HUES6 (cell line): ENCODE results near the gene ARMC6.
A peak's percentile ranks its signal among the peaks of the same experiment; 100 is the strongest.

Experiments
- H3K27ac ChIP-seq: 2 replicates; pipeline ENCODE4 v1.7.0; 2013; ENCODE audit warnings: low read depth, mild to moderate bottlenecking, low read length, inconsistent platforms
- H3K27me3 ChIP-seq: 2 replicates; pipeline ENCODE4 v1.6.1; 2013; ENCODE audit warnings: low read length; ENCODE audit not compliant: control insufficient read depth, insufficient read depth
- H3K36me3 ChIP-seq: 2 replicates; pipeline ENCODE4 v1.6.1; 2013; ENCODE audit warnings: low read length; ENCODE audit not compliant: control insufficient read depth, insufficient read depth
- H3K4me1 ChIP-seq: 2 replicates; pipeline ENCODE4 v1.6.1; 2013; ENCODE audit warnings: low read length; ENCODE audit not compliant: control insufficient read depth, insufficient read depth
- H3K4me3 ChIP-seq: 2 replicates; pipeline ENCODE4 v1.5.1; 2013; ENCODE audit warnings: low read depth, low read length
- H3K9ac ChIP-seq: one replicate; pipeline ENCODE4 v1.6.1; 2013; ENCODE audit warnings: mild to moderate bottlenecking, low read length
- H3K9me3 ChIP-seq: 2 replicates; pipeline ENCODE4 v1.6.1; 2013; ENCODE audit warnings: low read depth, low read length; ENCODE audit not compliant: control insufficient read depth, insufficient read depth

The ARMC6 gene

DNA sequence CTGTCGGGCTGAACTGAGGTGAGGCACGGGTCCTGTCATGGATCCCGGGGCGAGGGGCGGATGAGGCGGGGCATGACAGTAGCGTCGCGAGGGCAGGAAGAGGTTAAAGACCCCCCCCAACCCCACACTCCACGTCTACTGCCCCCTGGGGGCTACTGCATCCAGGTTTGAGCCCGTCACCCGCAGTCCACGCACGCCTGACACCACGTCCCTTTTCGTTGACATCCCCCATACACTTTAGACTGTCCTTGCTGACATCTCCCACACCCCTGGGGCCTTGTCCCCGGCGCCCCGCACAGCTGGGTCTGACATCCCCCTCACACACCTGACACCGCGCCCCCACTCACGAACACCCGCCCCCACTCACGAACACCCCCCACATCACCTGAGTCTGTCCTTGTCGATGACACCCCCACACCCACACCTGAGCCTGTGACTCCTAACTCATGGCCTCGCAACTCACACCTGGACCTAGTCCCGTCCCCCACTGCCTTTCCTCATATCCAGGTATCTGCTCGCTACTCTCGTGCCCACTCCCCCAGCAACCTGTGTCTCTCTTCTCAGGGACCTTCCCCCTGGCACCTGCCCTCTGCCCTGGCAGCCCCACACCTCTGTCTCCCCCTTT is 30.8 kb downstream of the ARMC6 start:
- Histone ChIP-seq H3K36me3 (peaks cover 10% of the 10 kb centered on the region; the same call in 1 of the 2 replicates), H3K9me3 (no peaks in the 10 kb centered on the region), H3K27ac (no peak overlapping the region), H3K4me3 (peak overlapping the region; percentile 63), H3K9ac (no peak overlapping the region), H3K4me1 (peaks cover 23% of the 10 kb centered on the region), H3K27me3 (peaks cover 29% of the 10 kb centered on the region)

DNA sequence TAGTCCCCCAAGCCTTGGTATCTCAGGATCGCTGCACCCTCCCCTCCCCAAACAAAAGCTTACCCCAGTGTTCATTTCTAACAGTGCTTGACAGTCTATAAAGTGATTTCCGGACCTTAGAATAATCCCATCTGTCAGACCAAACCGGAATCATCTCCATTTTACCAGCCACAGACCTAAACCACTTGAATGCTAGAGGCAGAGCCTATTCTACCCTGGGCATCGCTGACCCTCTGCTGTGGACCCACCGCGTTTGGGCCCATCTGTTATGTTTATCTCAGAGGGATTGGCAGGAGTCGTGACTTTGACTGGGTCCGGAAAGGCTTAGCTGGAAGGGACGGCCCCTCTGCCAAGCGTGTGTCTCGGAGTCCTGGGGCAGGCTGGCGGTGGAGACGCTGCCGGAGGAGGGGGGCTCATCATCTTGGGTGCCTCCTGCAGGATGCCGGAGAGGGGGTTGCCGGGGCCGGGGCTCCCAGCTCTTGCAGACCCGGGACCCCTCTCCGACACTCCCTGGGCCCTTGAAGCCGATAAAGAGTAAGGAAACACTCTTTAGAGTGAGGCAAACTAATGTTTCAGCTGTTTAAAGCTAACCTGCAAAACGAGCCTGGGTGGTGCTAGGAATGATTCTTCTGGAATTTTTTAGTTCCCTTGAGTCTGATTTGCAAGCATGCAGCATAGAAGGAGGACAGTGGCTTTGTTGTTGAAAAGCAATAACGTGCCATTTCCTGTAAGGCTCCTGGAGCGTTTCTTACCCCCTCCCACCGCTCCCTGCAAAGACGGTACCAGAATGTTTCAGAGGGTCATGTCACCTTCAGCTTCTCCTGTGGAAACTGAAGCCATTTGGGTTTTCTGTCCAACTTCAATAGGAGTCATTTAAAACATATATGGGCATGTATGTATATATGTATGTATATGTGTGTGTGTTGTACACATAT is 31.7 kb downstream of the ARMC6 start:
- H3K27ac ChIP-seq = no peak overlapping the region
- 0 out of 2 replicates have a peak, but pooled peaks cover 2% of the 10 kb centered on the region for H3K36me3 ChIP-seq
- peaks cover 32% of the 10 kb centered on the region for H3K27me3 ChIP-seq
- H3K4me3 ChIP-seq = peak overlapping the region; percentile 63
- peaks cover 23% of the 10 kb centered on the region for H3K4me1 ChIP-seq
- no peak overlapping the region for H3K9ac ChIP-seq
- H3K9me3 ChIP-seq = no peaks in the 10 kb centered on the region

DNA sequence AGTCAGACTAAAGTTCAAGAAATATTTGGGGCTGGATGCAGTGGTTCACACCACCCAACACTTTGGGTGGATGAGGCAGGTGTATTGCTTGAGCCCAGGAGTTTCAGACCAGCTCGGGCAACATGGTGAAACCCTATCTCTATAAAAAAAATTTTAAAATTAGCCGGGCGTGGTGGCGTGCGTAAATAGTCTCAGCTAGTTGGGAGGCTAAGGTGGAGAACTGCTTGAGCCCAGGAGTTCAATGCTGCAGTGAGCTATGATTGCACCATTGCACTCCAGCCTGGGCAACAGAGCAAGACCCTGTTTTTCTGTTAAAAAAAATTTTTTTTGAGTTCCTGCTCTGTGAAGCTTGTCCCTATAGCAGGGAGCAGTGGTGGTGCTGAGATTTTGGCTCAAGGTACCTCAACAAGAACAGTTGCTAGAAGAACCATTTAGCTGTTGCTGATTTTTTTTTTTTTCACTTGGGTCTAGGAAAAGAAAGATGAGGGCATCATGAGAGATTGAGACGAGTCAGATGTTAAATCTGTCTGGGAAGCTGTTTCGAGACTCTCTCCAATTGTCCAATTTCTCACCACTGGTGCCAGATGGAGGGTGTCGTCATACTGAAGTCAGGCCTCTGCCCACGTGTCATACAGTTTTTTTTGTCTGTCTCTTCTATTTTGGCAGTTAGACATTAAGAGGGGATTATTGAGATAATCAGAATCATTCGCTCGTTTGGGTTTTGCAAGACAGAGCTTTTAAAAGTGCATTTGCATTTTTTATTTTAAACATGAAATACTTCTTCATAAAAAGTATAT is 34.1 kb downstream of the ARMC6 start:
- no peak overlapping the region for H3K4me3 ChIP-seq
- H3K9me3 ChIP-seq = no peaks in the 10 kb centered on the region
- peaks cover 18% of the 10 kb centered on the region for H3K4me1 ChIP-seq
- no peak overlapping the region for H3K27ac ChIP-seq
- H3K9ac ChIP-seq = no peak overlapping the region
- H3K36me3 ChIP-seq = no peaks in the 10 kb centered on the region
- peaks cover 37% of the 10 kb centered on the region for H3K27me3 ChIP-seq

DNA sequence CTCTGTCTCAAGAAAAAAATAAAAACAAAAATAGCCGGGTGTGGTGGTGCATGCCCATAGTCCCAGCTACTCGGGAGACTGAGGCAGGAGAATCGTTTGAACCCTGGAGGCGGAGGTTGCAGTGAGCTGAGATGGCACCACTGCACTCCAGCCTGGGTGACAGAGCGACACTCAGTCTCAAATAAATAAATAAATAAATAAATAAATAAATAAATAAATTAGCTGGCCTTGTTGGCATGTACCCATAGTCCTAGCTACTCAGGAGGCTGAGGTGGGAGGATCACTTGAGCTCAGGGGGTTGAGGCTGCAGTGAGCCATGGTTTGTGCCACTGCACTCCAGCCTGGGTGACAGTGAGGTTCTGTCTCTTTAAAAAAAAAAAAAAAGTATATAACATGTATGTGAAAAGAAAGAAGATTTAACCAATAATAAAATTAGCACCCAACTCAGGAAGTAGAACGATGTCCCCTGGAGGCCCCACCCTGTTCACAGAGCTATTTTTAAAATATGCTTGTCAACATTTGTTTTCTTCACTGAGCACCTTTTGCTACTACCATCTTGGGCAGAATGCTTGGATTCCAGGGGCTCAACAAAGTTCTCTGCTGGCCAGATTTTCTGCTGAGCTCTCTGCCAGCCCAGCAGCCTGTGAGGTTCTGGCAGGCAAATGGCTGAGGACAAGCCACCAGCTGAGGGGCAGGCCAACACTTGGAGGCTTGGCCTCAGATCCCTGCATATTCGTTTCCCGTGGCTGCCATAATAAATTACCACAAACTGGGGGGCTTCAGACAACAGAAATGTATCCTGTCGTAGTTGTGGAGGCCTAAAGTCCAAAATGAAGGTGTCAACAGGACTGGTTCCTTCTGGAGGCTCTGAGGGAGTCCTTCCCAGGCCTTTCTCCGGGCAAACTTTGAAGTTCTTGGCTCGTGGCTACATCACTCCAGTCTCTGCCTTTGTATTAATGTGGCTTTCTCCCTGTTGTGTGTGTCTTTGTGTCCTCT is 35.6 kb downstream of the ARMC6 start:
- Histone ChIP-seq H3K4me1 (peaks cover 15% of the 10 kb centered on the region), H3K9ac (no peak overlapping the region), H3K27ac (no peak overlapping the region), H3K36me3 (no peaks in the 10 kb centered on the region), H3K9me3 (no peaks in the 10 kb centered on the region), H3K27me3 (peaks cover 37% of the 10 kb centered on the region), H3K4me3 (no peak overlapping the region)

DNA sequence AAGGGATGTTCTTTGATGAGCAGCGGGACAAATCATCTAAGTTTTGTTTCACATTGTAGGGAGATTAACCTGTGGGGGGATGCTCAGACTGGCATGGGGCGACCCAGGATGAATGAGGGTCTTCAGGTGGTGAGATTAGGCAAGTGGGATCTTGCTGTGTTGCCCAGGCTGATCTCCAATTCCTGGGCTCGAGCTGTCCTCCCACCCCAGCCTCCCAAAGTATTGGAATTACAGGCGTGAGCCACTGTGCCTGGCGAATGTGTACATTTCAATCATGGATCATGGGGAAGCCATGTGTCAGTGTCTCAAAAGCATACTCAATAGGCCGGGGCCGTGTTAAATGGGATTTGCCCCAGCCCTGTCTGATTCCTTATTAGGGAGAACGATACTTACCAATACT is 38.5 kb downstream of the ARMC6 start:
- H3K9ac ChIP-seq = no peak overlapping the region
- H3K27me3 ChIP-seq = peaks cover 25% of the 10 kb centered on the region
- H3K36me3 ChIP-seq = no peaks in the 10 kb centered on the region
- no peak overlapping the region for H3K4me3 ChIP-seq
- H3K9me3 ChIP-seq = no peaks in the 10 kb centered on the region
- H3K4me1 ChIP-seq = no peaks in the 10 kb centered on the region
- no peak overlapping the region for H3K27ac ChIP-seq

DNA sequence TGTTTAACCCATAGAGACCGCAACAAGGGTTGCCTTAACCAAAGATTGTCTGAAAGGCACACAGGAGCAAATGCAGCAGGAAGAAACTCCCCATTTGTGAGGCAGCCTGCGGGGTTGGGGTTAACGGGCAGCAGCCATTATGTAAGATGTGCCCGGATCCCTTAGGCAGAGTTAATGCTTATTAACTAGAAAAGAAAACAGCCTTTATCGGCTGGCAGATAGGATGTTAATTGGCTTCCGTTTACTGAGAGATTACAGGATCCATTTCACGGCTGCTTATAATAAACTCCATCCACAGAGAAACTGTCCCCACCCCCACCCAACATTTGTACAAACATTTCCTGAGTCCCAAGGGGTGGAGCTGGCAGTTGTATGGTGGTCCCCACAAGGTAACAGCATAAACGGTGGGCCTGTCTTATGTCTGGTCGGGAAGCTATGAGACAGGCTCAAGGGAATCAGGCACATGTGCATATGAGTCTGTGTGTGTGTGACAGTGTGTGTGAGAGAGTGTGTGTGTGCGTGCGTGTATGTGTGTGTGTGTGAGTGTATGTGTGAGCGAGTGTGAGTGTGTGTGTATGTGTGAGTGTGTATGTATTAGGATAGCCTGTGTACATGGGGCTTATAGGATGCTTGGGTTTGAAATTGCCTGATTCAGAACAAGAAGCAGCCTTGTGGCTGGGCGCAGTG is 40.9 kb downstream of the ARMC6 start:
- H3K27me3 ChIP-seq = peaks cover 14% of the 10 kb centered on the region; the same call in 1 of the 2 replicates
- H3K9ac ChIP-seq = no peak overlapping the region
- no peaks in the 10 kb centered on the region for H3K9me3 ChIP-seq
- no peaks in the 10 kb centered on the region for H3K4me1 ChIP-seq
- H3K4me3 ChIP-seq = no peak overlapping the region
- H3K27ac ChIP-seq = no peak overlapping the region
- no peaks in the 10 kb centered on the region for H3K36me3 ChIP-seq

DNA sequence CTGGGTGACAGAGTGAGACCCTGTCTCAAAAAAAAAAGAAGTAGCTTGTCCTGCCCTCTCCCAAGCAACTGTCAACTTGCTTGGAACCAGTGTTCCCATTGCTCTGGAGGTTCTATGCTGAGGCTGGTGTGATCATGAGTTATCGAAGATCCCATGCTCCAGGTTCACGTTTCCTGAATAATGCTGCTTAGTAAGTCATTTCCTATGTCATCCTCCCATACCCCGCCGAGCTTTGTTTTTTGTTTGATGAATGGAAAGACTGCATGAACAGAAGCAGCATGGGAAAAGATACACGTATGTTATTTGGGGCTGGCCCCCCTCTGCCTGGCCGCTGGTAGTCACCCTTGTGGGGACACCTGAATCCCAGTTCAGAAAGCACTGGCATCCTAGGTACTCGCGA is 41.7 kb downstream of the ARMC6 start:
- no peak overlapping the region for H3K9ac ChIP-seq
- H3K4me1 ChIP-seq = no peaks in the 10 kb centered on the region
- H3K27ac ChIP-seq = no peak overlapping the region
- H3K4me3 ChIP-seq = no peak overlapping the region
- no peaks in the 10 kb centered on the region for H3K36me3 ChIP-seq
- H3K9me3 ChIP-seq = no peaks in the 10 kb centered on the region
- peaks cover 12% of the 10 kb centered on the region for H3K27me3 ChIP-seq

DNA sequence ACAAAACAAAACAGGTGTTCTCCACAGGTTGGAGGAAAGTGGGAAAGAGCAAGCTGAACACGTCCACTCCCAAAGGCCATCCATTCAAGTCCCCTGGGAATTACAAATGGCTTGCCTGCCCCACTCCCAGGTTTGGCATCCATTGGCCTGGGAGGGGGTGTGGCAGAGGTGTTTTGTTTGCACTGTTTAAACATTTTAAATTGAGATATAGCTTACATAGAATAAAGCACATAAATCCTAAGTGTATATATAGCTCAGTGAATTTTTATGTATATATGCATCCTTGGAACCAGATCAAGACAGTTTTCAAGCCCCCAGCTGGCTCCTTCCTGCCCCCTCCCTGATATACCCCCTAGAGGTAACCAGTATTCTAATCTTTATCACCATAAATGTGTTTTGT is 43.1 kb downstream of the ARMC6 start:
- H3K9me3 ChIP-seq = no peaks in the 10 kb centered on the region
- peaks cover 11% of the 10 kb centered on the region for H3K27me3 ChIP-seq
- H3K9ac ChIP-seq = no peak overlapping the region
- no peaks in the 10 kb centered on the region for H3K36me3 ChIP-seq
- H3K27ac ChIP-seq = no peak overlapping the region
- H3K4me1 ChIP-seq = no peaks in the 10 kb centered on the region
- no peak overlapping the region for H3K4me3 ChIP-seq

DNA sequence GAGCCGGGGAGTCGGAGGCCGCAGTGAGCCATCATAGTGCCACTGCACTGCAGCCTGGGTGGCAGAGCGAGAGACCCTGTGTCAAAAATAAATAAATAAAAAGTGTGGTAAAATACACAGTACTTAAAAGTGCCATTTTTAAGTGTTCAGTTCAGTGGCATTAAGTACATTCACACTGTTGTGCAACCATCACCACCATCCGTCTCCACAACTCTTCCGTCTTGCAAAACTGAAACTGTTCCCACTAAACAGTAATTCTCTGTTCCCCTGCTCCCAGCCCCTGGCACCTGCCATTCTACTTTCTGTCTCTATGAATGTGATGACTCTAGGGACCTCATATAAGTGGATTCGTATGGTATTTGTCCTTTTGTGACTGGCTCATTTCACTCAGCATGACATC is 43.7 kb downstream of the ARMC6 start:
- H3K27me3 ChIP-seq = peaks cover 11% of the 10 kb centered on the region; the same call in 1 of the 2 replicates
- H3K27ac ChIP-seq = no peak overlapping the region
- no peak overlapping the region for H3K4me3 ChIP-seq
- no peaks in the 10 kb centered on the region for H3K9me3 ChIP-seq
- H3K4me1 ChIP-seq = no peaks in the 10 kb centered on the region
- no peaks in the 10 kb centered on the region for H3K36me3 ChIP-seq
- no peak overlapping the region for H3K9ac ChIP-seq

DNA sequence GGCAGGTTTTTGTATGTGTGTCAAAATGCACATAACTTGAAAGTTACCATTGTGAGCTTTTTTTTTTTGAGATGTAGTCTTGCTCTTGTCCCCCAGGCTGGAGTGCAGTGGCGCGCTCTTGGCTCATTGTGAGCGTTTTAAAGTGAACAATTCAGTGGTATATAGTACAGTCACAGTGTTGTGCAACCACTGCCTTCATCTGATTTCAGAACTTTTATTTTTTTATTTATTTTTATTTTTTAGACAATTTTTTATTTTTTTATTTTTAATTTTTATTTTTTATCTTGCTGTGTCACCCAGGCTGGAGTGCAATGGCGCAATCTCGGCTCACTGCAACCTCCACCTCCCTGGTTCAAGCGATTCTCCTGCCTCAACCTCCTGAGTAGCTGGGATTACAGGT is 45.4 kb downstream of the ARMC6 start:
- Histone ChIP-seq H3K27me3 (peaks cover 11% of the 10 kb centered on the region; the same call in 1 of the 2 replicates), H3K4me3 (no peak overlapping the region), H3K4me1 (no peaks in the 10 kb centered on the region), H3K36me3 (no peaks in the 10 kb centered on the region), H3K27ac (no peak overlapping the region), H3K9ac (no peak overlapping the region), H3K9me3 (no peaks in the 10 kb centered on the region)
